ENCODE data around the gene LRRC8C.
A peak's percentile ranks its signal among the peaks of the same experiment; 100 is the strongest.

Gene LRRC8C

DNA sequence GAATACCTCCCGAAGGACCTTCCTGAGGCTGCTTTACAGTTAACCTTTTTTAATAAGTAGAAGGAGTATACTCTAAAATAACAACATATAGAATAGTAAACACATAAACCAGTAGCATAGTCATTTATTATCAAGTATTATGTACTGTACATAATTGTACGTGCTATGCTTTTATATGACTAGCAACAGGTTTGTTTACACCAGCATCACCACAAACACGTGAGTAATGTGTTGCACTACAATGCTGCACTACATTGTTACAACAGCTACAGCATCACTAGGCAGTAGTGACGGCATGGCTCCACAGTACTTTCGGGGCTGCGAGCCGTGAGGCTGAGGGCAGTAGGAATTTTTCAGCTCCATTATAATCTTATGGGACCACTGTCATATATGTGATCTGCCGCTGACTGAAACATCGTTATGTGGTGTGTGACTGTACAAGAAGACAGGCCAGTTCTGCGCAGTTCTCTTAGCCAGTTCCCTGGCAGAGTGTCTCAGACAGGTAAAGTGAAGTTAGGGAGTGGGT, 105.1 kb downstream of the LRRC8C start:
- no peak for DNase-seq

DNA sequence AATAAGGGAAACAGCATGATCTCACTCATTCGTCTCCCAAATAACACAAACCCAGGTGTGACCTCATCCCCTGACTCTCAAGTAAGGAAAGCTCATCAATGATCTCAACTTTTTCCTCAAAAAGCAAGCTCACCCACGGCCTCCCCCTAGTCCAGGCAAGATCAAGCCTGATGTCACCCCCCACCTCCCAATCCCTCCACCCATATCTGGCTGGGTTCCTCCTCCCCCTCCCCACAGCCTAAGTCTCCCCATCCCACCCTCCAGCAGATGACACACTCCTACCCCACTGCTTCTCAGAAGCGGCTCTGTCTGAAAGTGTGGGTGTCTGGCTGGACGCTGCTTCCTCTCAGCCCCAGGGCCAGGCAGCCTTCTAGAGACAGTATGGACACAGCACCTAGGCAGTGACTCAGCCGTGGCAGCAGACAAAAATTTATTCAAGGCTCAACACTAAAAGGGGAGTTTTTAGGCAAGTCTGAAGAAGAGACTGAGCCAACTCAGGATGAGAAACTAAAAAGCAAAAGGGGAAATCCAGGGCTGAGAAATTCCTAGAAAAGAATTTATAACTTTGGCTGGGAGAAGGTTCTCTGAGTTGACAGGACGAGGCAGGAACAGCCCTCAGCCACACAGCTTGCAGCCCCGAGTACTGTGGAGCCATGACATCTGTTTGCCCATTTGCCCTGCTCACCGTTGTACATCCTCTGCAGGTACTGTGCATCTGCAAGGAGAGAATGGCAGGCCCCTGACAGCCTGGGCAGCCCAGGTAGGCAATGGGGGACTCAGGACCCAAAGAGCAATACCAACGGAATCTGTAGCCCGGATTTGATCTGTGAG, 106.3 kb downstream of the LRRC8C start:
- no peak for DNase-seq

DNA sequence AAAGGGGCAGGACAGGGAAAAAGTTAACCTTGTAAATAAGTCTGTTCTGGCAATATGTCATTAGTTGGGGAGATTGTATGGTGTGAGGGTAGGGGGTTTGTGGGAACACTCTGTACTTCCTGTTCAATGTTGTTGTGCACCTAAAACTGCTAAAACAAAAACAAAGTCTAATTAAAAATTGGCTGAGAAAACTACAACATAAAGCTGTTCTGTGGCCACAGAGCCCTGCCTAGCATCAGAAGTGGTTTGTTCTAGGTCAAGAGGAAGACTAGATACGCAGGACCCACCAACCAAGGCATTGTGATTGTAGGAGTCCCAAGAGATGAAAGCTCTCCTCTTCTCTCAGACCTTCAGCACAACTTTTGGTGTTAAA, 106.9 kb downstream of the LRRC8C start:
- no peak for DNase-seq

DNA sequence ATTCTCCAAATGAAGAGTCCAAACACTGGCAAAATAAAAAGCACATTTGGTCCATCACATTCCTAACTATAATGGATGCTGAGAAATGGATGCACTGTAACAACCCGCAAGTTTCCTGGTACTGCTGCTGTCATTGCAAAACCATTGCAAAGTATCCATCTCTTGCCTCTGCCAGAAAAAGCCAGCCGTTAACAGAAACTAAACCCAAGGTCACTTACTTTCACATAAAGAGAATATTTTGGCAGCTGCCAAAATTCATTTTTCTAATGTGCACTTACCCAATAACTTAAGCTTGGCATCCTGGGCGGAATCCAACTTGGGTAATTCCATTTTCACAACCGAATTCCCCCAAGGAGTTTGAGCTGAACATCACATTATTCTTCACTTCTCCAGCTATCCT, 110.9 kb downstream of the LRRC8C start:
- DNase-seq: no peak

DNA sequence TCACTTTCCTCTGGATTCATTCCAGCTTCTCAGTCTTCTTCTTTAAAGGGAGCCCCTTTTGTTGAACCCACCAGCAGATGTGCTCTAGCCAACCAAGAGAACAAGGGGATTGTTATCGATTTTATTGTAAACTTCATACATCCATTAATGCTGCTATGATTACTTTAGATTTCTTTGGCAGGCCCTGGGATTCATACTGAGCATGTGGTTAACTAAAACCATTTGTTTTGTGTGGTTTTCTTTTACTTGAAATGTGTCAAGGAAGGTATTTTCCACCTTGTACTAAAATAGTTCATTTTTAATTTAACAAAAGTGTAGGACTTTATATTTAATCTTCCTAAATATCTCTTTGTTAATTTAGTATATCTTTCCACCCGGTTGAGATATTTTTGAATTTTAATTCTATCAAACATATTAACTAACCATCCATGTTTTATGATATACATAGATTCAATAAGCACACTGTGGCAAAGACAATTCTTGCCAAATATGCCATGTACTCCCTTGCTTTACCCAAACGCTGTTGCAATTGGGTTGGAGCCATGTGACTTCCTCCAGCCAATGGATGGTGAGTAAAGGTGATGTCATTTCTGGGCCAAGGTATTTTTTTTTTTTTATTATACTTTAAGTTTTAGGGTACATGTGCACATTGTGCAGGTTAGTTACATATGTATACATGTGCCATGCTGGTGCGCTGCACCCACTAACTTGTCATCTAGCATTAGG, 113.7 kb downstream of the LRRC8C start:
- no peak for DNase-seq

DNA sequence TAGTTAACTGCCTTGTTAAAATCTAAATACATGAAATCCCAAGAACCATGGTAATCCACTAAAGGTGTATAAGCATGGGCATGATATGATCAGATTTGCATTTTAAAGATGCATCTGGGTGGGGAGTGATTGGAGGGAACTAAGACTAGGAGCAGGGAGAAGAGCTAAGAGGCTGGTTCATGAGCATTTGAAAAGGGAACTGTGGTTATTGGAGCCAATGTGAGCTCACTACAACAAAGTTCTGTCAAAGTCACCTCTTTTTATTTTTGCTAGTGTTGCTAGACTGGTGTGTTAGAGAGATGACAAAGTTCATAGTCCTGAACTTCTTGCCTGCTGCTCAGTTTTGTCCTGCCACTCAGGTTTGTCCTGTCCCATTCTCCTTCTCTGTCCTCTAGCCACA, 120.8 kb downstream of the LRRC8C start:
- DNase-seq: no peak

DNA sequence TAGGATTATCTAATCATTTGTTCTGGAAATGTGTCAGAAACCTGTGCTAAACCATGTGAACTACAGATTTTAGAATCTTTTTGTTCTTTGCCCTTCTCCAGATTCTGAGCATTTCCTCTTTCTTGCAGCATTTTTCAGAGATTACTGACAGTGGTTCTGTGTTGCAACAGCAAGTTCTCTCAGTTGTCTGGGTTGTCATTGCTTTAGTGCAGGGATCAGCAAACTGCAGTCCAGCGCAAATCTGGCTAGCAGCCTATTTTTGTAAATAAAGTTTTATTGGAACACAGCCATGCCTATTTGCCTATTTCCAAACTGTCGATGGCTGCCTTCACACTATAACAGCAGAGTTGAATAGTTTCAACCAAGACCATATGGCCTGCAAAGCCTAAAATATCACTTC, 121.6 kb downstream of the LRRC8C start:
- DNase-seq: no peak

DNA sequence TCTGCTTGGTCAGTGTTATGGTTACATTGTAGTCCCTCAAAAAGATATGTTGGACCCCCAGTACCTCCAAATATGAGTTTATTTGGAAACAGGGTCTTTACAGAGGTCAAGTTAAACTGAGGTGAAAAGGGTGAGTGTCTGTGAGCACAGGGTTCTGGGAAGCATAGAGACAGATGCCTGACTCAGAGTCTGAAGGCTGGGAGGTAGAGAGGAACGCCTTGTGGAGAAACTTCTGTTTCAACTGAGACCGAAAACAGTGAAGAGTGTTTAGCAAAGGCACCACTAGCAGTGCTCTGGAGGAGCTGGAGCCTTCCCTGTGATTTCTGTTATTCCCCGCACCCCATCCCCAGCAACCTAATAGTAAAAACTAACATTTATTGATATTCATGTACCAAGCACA, 122.7 kb downstream of the LRRC8C start:
- no peak for DNase-seq

DNA sequence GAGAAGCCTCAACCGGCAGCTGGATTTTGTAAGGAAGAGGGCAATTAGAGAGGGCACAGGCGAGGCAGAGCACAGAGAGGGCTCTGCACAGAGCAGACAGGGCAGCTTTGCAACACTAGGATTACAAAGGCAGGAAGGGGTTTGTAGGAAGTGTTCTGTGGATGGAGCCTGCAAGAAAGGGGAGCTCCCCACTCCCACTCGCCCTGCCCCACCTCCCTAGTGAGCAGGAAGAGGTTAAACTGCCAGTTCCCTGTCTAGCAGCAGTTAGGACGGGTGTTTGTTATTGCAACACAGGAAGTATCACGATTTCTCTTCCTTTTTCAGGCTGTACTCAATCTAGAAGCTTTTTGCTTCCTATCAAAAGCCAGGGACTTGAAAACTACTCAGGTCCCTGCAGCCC, 124.6 kb downstream of the LRRC8C start:
- peak; percentile 76 for DNase-seq

DNA sequence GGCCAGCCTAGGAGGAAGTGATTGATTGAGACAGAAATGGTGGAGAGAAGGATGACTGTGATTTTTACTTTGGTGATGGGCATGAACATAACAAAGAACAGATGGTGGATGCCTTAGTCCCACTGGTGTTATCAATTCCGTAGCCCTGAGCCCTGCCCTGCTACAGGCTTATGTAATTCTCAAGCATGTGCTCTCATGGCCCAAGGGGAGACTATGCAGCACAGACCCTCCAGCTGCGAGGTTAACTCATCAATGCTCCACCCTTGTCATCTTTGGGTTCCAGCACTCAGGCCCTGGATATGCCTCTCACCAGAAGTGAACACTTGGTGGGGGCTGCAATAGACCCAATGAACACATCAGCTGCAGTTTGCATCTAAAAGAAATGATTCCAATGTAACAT, 125.2 kb downstream of the LRRC8C start:
- DNase-seq: no peak

DNA sequence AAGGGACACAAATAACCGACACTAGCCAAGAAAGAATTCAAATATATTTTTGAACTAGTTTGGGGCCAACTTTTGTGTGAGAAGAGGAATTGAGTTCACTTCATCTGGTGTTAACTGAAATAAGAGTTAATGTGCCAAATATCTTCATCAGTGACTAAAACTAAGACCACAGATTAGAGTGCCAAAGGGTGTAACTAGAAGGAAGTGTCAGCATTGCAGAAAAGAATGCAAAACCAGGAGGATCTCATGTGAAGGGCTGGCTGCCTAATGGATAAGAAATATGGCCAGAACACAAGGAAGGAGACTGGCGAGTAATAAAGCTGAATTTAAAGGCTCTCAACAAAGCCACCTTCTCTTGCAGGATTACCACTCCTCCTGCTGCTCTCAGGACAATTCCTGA, 126.1 kb downstream of the LRRC8C start:
- DNase-seq: no peak

DNA sequence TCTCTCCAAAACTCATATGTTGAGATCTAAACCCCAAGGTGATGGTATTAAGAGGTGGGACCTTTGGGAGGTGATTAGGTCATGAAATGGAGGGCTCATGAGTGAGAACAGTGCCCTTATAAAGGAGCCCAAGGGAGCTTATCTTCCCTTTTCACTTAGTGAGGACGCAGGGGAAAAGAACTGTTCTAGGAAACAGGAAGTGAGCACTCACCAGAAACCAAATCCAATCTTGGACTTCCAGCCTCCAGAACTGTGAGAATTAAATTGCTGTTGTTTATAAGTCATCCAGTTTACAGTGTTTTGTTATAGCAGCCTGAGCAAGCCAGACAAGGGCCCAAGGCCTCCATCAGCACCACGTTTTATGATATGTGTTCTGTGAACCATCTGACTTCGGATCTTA, 127.6 kb downstream of the LRRC8C start:
- no peak for DNase-seq

DNA sequence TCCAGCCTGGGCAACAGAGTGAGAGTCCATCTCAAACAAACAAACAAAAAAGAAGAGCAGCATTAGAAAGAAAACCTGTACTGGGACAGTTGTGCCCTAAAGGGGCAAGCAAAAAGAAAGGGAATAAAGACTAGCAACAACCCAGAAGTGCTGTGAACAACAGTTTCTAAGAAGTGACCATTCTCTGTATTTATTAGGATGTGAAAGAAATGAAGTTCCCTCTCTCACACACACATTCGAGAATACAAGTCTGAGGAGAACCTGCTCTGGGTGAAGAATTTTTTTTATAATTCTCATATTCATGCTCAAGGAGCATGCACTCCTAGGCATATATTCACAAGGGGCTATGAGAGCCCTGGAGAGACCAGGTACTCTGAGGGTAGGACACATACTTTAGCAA, 128.4 kb downstream of the LRRC8C start:
- no peak for DNase-seq

DNA sequence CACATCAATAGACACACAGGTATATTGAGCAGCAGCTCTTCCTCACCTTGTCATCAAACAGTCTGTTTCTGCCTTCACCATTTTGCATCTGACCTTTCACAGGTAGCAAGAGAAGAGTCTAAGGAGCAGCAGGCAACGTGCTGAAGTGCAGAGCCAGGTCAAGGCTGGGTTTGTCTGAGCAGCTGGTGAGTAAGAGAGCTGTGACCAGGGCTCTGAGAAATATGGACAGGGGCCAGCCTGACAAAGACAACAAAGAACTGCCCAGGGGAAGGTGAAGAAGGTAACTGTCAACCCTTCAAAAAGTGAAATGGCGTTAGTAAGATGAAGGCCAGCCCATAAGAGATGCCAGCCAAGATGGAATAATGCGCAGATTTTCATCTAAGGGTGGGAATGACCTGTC, 129.0 kb downstream of the LRRC8C start:
- no peak for DNase-seq

DNA sequence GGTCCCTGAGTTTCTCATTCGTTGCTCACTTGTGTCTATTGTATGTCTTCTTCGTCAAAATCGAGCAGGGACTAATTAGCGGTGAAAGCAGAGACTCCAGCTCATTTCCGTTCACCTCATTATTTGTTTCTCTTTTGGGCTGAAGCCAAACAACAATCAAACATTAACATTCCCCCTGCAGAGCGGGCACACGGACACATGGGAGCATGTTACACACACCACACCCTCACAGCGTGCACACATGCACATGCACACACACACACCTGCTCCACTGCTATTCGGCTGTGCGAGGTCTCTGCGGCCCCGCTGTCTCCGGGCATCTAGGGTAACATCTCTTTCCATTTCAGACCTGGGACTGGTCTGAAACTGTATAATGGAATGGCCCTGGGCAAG, 129.5 kb downstream of the LRRC8C start:
- DNase-seq: no peak

DNA sequence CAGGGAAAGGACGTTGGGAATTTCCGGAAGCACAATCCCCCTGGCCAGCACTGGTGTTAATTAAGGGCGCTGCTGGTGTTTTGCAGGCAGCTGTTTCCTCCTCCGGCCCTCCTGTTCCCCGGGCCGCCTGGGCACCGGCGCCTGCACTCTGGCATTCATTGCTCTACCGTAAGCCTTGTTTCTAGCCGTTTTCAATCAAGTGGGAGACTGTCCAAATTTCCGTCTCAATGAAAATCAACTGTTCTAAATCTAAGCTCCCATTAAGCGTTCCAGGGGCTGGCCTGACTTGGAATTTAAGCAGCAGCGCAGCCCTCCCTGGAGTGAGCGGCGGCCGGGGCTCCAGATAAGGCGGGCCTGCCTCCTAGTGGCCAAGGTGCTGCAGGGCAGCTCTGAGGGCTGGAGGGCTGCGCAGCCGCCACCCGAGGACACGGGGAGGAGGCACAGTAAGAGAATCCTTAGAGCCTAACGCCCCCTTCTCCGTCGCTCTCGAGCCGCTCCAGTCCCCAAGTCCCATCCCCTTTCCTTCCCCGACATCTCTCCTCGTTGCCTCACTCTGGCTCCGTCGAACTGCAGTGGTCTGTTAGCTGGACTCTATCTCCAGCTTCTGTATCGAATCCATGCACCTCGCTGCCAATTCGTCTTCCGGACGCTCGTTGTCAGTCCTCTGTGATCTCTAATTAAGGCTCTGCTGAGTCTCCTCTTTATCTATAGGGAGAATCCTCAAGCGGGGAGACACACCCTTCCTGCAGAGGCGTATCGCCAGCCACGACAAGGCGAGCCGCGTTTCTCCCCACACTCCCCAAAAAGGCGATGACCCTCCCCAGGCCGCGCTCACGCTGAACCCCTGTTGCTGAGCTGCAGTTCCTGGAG, 130.1 kb downstream of the LRRC8C start:
- peak; percentile 95 for DNase-seq

DNA sequence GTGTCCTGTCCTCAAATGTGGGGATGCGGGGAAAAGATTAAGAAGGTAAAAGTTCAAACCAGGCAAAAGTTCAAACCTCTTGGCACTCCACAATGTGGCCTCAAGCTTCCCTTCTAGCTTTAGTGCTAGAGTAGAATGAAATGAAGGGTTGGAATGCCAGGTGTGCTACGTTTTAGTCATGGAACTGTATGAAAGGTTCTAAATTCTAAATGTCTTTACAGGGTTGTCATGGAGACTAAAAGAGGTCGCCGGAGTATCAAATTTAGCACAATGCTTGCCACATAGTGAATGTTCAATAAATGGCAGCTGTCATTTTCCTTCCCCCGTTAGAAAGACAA, 130.7 kb downstream of the LRRC8C start:
- DNase-seq: no peak

DNA sequence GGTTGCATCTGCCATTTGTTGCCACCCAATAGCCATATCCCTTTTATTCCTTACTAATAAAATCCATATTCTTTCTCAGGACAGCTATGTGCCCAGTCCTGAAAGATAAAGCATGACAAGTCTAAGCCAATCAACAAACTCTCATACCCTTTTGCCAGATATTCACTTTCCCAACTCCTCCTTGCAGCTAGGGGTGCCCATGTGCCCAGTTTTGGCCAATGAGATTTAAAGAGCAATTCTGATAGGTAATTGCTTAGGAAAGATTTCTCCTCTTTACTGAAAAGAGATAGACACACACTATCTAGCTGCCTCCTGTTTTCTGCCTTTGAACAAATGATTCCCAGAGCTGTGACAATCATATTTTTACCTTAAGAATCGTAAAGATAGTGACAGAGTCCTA, 132.9 kb downstream of the LRRC8C start:
- DNase-seq: no peak

DNA sequence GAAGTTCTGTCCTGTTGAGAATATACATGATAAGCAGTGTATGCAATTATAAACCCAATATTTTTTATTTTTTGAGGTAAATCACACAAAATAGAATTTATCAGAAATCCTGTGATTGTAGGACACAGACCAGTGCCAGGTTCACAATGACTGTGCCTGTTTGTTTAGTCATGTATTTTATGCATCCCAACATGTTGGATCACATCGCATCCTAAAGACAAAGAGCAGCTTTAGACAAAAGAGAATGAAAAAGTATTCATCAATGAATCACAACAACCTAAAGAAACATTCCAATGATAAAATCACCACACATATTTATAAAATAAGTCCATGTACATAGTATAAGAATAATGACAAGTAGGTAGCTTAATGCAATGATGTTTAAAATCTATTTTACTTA, 134.7 kb downstream of the LRRC8C start:
- no peak for DNase-seq

Measured in activated CD8-positive, alpha-beta memory T cell treated with anti-CD3 and anti-CD28 coated beads for 24 hours (primary cell).